ENCODE data around the gene CNTFR. TPM values are rescaled to one million over a fixed set of nuclear protein-coding genes. Genes with fewer than 3 reads are reported as not detected.

CNTFR gene
- total RNA-seq, 1 experiment from 2014 or later = not detected

DNA sequence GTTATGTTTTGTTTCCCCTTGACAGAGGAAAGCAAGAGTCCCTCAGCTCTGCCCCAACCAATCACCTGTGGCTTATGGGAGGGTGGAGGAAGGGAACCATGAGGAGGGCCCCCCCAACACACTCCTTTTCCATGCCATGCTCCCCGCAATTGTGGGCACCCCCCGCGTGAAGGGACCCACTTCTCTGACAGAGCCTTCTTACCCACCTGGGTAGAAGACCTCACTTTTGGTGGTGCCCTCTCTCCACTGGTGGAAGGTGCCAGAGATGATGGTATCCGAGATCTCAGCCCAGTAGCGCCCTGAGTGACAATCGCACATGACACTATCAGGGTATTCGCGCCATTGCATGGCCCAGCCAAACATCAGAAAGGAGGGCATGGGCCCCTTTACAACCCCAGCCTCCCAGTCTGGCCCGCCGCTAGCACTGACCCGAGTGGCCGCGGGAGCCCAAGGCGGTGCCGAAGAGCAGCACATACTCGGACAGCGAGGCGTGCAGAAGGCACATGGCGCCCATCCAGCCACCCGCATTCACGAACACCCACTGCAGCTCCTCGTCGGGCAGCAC is 47.3 kb upstream of the CNTFR start:
- intact Hi-C loops (cut with micrococcal nuclease; ENCODE audit: unreplicated experiment) = no loop called here
- CTCF ChIA-PET = interaction anchor here (0.6 to 1.3 kb wide), 3 partner anchors 10 to 256 kb away, joined by 3 to 5 read pairs (median 3); partner anchors contain the start of gene GALT
- Mint-ChIP-seq H3K4me3 (ENCODE audit: low read depth, unreplicated experiment) (peak overlapping the region; percentile 83), H3K36me3 (ENCODE audit: insufficient read depth, unreplicated experiment) (peaks cover 16% of the 10 kb centered on the region), H3K27ac (ENCODE audit: unreplicated experiment) (no peak overlapping the region), H3K4me1 (ENCODE audit: low read depth, unreplicated experiment) (peaks cover 10% of the 10 kb centered on the region), H3K27me3 (ENCODE audit: unreplicated experiment) (no peaks in the 10 kb centered on the region), H3K9me3 (ENCODE audit: low read depth, unreplicated experiment) (no peaks in the 10 kb centered on the region)
- DNase-seq = no peak
- no TSS peak for BruUV-seq (replicated peaks)
- TF ChIP-seq, protein P1, sequence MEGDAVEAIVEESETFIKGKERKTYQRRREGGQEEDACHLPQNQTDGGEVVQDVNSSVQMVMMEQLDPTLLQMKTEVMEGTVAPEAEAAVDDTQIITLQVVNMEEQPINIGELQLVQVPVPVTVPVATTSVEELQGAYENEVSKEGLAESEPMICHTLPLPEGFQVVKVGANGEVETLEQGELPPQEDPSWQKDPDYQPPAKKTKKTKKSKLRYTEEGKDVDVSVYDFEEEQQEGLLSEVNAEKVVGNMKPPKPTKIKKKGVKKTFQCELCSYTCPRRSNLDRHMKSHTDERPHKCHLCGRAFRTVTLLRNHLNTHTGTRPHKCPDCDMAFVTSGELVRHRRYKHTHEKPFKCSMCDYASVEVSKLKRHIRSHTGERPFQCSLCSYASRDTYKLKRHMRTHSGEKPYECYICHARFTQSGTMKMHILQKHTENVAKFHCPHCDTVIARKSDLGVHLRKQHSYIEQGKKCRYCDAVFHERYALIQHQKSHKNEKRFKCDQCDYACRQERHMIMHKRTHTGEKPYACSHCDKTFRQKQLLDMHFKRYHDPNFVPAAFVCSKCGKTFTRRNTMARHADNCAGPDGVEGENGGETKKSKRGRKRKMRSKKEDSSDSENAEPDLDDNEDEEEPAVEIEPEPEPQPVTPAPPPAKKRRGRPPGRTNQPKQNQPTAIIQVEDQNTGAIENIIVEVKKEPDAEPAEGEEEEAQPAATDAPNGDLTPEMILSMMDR (IDR thresholded peaks at IDR 0.05; ENCODE audit: unreplicated experiment) = no peak

DNA sequence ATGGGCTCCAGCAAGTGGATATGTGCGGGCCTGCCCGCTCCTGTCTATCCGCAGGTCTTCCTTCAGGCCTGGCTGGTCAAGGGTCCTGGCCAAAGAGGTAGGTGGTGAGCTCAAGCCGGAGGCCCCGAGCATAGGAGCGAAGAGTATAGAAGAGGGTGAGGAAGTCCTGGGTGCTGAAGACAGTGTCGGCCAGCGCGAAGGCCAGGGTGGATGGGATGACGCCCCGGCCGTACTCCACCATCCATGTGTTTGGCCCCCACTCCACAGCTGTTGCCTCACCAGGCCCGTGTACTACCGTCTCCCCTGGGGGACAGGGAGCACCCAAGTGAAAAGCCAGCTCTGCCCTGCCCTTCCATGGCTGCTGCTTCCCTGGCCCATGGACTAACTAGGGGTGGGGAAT is 46.0 kb upstream of the CNTFR start:
- H3K9me3 Mint-ChIP-seq (ENCODE audit: low read depth, unreplicated experiment) = no peaks in the 10 kb centered on the region
- intact Hi-C loops (cut with micrococcal nuclease; ENCODE audit: unreplicated experiment) = no loop called here
- TF ChIP-seq, protein P1 (IDR thresholded peaks at IDR 0.05; ENCODE audit: unreplicated experiment) = no peak
- CTCF ChIA-PET = no interaction called here
- H3K27me3 Mint-ChIP-seq (ENCODE audit: unreplicated experiment) = peaks cover 6% of the 10 kb centered on the region
- peaks cover 16% of the 10 kb centered on the region for H3K36me3 Mint-ChIP-seq (ENCODE audit: insufficient read depth, unreplicated experiment)
- no peak for DNase-seq
- H3K27ac Mint-ChIP-seq (ENCODE audit: unreplicated experiment) = no peak overlapping the region
- no TSS peak for BruUV-seq (replicated peaks)
- H3K4me1 Mint-ChIP-seq (ENCODE audit: low read depth, unreplicated experiment) = peaks cover 10% of the 10 kb centered on the region
- peak overlapping the region; percentile 83 for H3K4me3 Mint-ChIP-seq (ENCODE audit: low read depth, unreplicated experiment)

DNA sequence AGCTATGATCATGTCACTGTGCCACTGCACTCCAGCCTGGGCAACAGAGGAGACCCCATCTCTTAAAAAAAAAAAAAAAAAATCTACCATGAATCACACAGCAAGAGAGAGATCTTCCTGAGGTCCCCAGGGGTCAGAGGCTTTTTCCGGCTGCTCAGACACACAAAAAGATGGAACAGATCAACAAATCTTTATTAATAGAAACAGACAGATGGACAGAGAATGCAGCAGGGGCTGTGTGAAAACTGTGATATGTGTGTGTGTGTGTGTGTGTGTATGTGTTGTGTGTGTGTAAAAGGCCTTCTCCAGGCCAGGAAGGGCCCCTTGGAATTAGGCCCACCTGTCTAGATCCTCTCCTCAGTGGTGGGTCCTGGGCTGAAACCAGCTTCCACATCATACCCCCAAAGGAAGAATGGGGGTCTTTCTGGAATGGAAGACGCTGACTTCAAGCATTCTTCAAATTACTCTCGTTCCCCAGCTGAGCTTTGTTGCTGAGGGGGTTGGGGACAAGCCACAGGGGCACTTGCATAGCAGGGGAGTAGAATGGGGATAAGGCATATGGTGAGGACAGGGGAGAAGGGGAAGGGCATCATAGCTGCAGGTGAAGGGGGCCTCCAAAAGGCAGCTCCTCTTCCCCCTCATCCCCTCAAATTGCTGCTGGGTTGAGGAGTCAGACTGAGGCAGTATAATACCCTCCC is 45.2 kb upstream of the CNTFR start:
- CTCF ChIA-PET = no interaction called here
- no peak for DNase-seq
- TSS peak; percentile 69 for BruUV-seq (replicated peaks)
- peaks cover 16% of the 10 kb centered on the region for H3K36me3 Mint-ChIP-seq (ENCODE audit: insufficient read depth, unreplicated experiment)
- H3K27ac Mint-ChIP-seq (ENCODE audit: unreplicated experiment) = no peak overlapping the region
- no peaks in the 10 kb centered on the region for H3K9me3 Mint-ChIP-seq (ENCODE audit: low read depth, unreplicated experiment)
- no peak overlapping the region for H3K4me3 Mint-ChIP-seq (ENCODE audit: low read depth, unreplicated experiment)
- peaks cover 10% of the 10 kb centered on the region for H3K4me1 Mint-ChIP-seq (ENCODE audit: low read depth, unreplicated experiment)
- TF ChIP-seq, protein P1 (IDR thresholded peaks at IDR 0.05; ENCODE audit: unreplicated experiment) = no peak
- intact Hi-C loops (cut with micrococcal nuclease; ENCODE audit: unreplicated experiment) = loop anchor here (1.0 kb wide), 1 partner anchor 22 kb away; the partner anchor contains the start of gene RPP25L
- H3K27me3 Mint-ChIP-seq (ENCODE audit: unreplicated experiment) = peaks cover 15% of the 10 kb centered on the region

DNA sequence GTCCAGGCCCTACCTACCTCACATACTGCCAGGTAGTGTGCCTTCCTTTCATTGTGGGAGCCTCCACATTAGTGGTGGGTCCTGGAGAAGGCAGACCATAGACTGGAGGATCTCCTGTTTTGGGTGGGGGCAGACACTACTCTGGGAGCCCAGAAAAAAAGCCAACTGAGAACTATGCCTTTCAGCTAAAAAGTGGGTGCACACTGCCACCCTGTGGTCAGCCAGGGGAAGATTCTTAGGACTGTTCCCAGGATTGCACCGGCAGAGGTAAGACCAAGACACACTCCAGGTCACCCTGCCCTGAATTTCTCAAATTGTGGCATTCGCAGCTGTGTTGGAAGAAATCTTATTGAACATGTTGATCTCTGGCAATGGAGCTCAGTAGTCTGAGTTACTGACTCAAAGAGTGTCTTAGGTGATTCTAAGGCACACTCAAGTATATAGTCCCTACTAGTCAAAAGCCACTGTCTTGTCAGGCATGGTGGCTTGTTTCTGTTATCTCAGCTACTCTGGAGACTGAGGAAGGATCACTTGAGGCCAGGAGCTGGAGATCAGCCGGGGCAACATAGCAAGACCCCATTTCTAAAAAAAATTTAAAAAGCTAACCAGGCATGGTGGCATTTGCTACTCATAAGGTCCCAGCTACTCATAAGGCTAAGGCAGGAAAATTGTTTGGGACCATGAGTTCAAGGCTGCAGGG is 44.5 kb upstream of the CNTFR start:
- DNase-seq = peak; percentile 70
- Mint-ChIP-seq H3K27ac (ENCODE audit: unreplicated experiment) (no peak overlapping the region), H3K27me3 (ENCODE audit: unreplicated experiment) (peaks cover 22% of the 10 kb centered on the region), H3K9me3 (ENCODE audit: low read depth, unreplicated experiment) (no peaks in the 10 kb centered on the region), H3K4me3 (ENCODE audit: low read depth, unreplicated experiment) (no peak overlapping the region), H3K36me3 (ENCODE audit: insufficient read depth, unreplicated experiment) (peaks cover 16% of the 10 kb centered on the region), H3K4me1 (ENCODE audit: low read depth, unreplicated experiment) (peaks cover 10% of the 10 kb centered on the region)
- CTCF ChIA-PET = interaction anchor here (0.6 to 1.0 kb wide), 3 partner anchors 22 to 356 kb away, joined by 3 to 4 read pairs (median 3); partner anchors contain the start of genes DNAJB5 and RPP25L
- TF ChIP-seq, protein P1 (IDR thresholded peaks at IDR 0.05; ENCODE audit: unreplicated experiment) = peak; percentile 48
- intact Hi-C loops (cut with micrococcal nuclease; ENCODE audit: unreplicated experiment) = loop anchor here (1.0 kb wide), 1 partner anchor 22 kb away; the partner anchor contains the start of gene RPP25L
- BruUV-seq (replicated peaks) = no TSS peak

Measured in Calu3 (cell line).